H1 (cell line): ENCODE measurements around the gene FGF14. TPM values are rescaled to one million over a fixed set of nuclear protein-coding genes. Genes with fewer than 3 reads are reported as not detected.

Experiments
- CTCF ChIA-PET: fragments of 300-600 bp; sonication (Branson Sonifier 250); formaldehyde crosslinking; loops from one replicate; lab custom pipeline; 2021; ENCODE audit not compliant: partially characterized antibody; lab: Charles Lee
- POLR2A ChIA-PET: fragments of 300-600 bp; sonication (Branson Sonifier 250); formaldehyde crosslinking; loops from one replicate; lab custom pipeline; 2021; ENCODE audit warnings: inconsistent platforms; ENCODE audit not compliant: partially characterized antibody; lab: Charles Lee
- DNase-seq, 2 experiments: peaks; one replicate each; pipeline versions ENCODE4 v3.0.0 to v3.0.0-alpha.2; 2010 to 2022; ENCODE audit warnings: low spot score in 2 of 2, low read depth in 1 of 2, mixed read lengths in 1 of 2
- FAIRE-seq: peaks from 2 replicates; lab custom pipeline; 2011; peaks lifted over from hg19 to GRCh38; lab: Jason Lieb, UNC
- H2AFZ ChIP-seq: 2 replicates; pipeline ENCODE4 v1.8.1; 2012; ENCODE audit warnings: low read length, inconsistent platforms
- H2AK5ac ChIP-seq: 2 replicates; pipeline ENCODE4 v1.6.1; 2013; ENCODE audit warnings: low read depth, low read length
- H2BK120ac ChIP-seq: replicated peaks from 2 replicates; pipeline ENCODE3; 2013; ENCODE audit warnings: low read depth, low read length, inconsistent platforms
- H2BK12ac ChIP-seq: 2 replicates; pipeline ENCODE4 v1.6.1; 2013; ENCODE audit warnings: low read depth, low read length
- H2BK15ac ChIP-seq: 2 replicates; pipeline ENCODE4 v1.6.1; 2013; ENCODE audit warnings: low read length
- H2BK20ac ChIP-seq: 2 replicates; pipeline ENCODE4 v1.6.1; 2013; ENCODE audit warnings: low read length
- H2BK5ac ChIP-seq: 2 replicates; pipeline ENCODE4 v1.6.1; 2013; ENCODE audit warnings: low read depth, low read length
- H3K14ac ChIP-seq: 2 replicates; pipeline ENCODE4 v1.6.1; 2013; ENCODE audit warnings: inconsistent platforms; ENCODE audit not compliant: insufficient read length
- H3K18ac ChIP-seq: 2 replicates; pipeline ENCODE4 v1.6.1; 2013; ENCODE audit warnings: low read length; ENCODE audit errors: extremely low read depth
- H3K23ac ChIP-seq: 2 replicates; pipeline ENCODE4 v1.6.1; 2013; ENCODE audit warnings: inconsistent platforms; ENCODE audit not compliant: insufficient read length
- H3K23me2 ChIP-seq: 2 replicates; pipeline ENCODE4 v1.6.1; 2013; ENCODE audit warnings: low read depth, low read length
- H3K27ac ChIP-seq: 2 replicates; pipeline ENCODE4 v1.6.1; 2011; ENCODE audit warnings: low read depth, low read length, inconsistent platforms
- H3K27me3 ChIP-seq, 4 experiments: replicated peaks in 1 of 4; 1 replicate in 1 of 4; 2 replicates in 3 of 4; pipeline versions ENCODE4 v1.6.1 to v1.8.1; 2011 to 2013; ENCODE audit warnings: low read length in 3 of 4, mild to moderate bottlenecking in 3 of 4, inconsistent platforms in 2 of 4, mixed read lengths in 2 of 4, moderate library complexity in 1 of 4; ENCODE audit not compliant: control insufficient read depth in 3 of 4, insufficient read depth in 3 of 4; ENCODE audit errors: extremely low read depth in 1 of 4
- H3K36me3 ChIP-seq, 4 experiments: 2 replicates each; pipeline versions ENCODE4 v1.6.1 to v1.8.1; 2011 to 2013; ENCODE audit warnings: mild to moderate bottlenecking in 4 of 4, low read length in 3 of 4, moderate library complexity in 2 of 4, control low read depth in 1 of 4, inconsistent platforms in 1 of 4; ENCODE audit not compliant: insufficient read depth in 4 of 4, control insufficient read depth in 2 of 4
- H3K4ac ChIP-seq: replicated peaks from 2 replicates; pipeline ENCODE3; 2013; ENCODE audit warnings: low read length, low read depth, mixed read lengths, inconsistent platforms; ENCODE audit not compliant: insufficient read length
- H3K4me1 ChIP-seq, 4 experiments: replicated peaks in 1 of 4; 1 replicate in 1 of 4; 2 replicates in 3 of 4; pipeline versions ENCODE4 v1.6.1 to v1.8.1; 2011 to 2013; ENCODE audit warnings: low read length in 3 of 4, inconsistent platforms in 2 of 4, mixed read lengths in 1 of 4; ENCODE audit not compliant: insufficient read depth in 4 of 4, control insufficient read depth in 3 of 4
- H3K4me2 ChIP-seq, 2 experiments: 2 replicates each; pipeline versions ENCODE4 v1.6.1 to v1.8.1; 2011 to 2013; ENCODE audit warnings: low read depth in 2 of 2, low read length in 2 of 2, control low read depth in 1 of 2, inconsistent platforms in 1 of 2, mild to moderate bottlenecking in 1 of 2; ENCODE audit not compliant: insufficient read depth in 1 of 2
- H3K4me3 ChIP-seq, 4 experiments: fragments of 200-600, 300-600 bp in 1 of 4; sonication (generic), shearing (Covaris generic), sonication (Bioruptor Twin) in 1 of 4; 2 replicates each; pipeline versions ENCODE4 v1.5.1 to v1.8.1; 2011 to 2016; ENCODE audit warnings: low read length in 4 of 4, low read depth in 3 of 4, control low read depth in 2 of 4, inconsistent platforms in 2 of 4, mild to moderate bottlenecking in 2 of 4, mixed read lengths in 1 of 4, moderate library complexity in 1 of 4; ENCODE audit not compliant: insufficient read depth in 2 of 4; ENCODE audit errors: extremely low read depth in 1 of 4
- H3K56ac ChIP-seq: replicated peaks from 2 replicates; pipeline ENCODE3; 2013; ENCODE audit warnings: low read depth, mild to moderate bottlenecking, mixed read lengths, low read length, inconsistent platforms; ENCODE audit not compliant: insufficient read length
- H3K79me1 ChIP-seq: 2 replicates; pipeline ENCODE4 v1.6.1; 2013; ENCODE audit warnings: low read depth, low read length, control low read depth
- H3K79me2 ChIP-seq, 2 experiments: 2 replicates each; pipeline versions ENCODE4 v1.6.1 to v1.8.1; 2012 to 2013; ENCODE audit warnings: low read length in 2 of 2, mild to moderate bottlenecking in 2 of 2, inconsistent platforms in 1 of 2; ENCODE audit not compliant: insufficient read depth in 2 of 2, control insufficient read depth in 1 of 2
- H3K9ac ChIP-seq, 4 experiments: replicated peaks in 1 of 4; 1 replicate in 1 of 4; 2 replicates in 3 of 4; pipeline versions ENCODE4 v1.6.1 to v1.8.1; 2011 to 2013; ENCODE audit warnings: low read depth in 3 of 4, low read length in 3 of 4, control low read depth in 2 of 4, mild to moderate bottlenecking in 2 of 4, moderate library complexity in 2 of 4, inconsistent platforms in 1 of 4; ENCODE audit errors: extremely low read depth in 1 of 4
- H3K9me3 ChIP-seq, 2 experiments: 2 replicates each; pipeline versions ENCODE4 v1.6.1 to v1.8.1; 2012 to 2013; ENCODE audit warnings: mild to moderate bottlenecking in 2 of 2, moderate library complexity in 2 of 2, control low read depth in 1 of 2, inconsistent platforms in 1 of 2, low read depth in 1 of 2, low read length in 1 of 2, mixed read lengths in 1 of 2; ENCODE audit not compliant: insufficient read depth in 2 of 2
- H4K20me1 ChIP-seq, 2 experiments: replicated peaks in 1 of 2; 2 replicates each; pipeline versions ENCODE3 to v1.8.1; 2011 to 2013; ENCODE audit warnings: inconsistent platforms in 2 of 2, low read length in 2 of 2, mild to moderate bottlenecking in 1 of 2; ENCODE audit not compliant: insufficient read depth in 2 of 2, control insufficient read depth in 1 of 2
- H4K5ac ChIP-seq: 2 replicates; pipeline ENCODE4 v1.6.1; 2013; ENCODE audit warnings: low read length, low read depth, mixed read lengths, inconsistent platforms; ENCODE audit not compliant: insufficient read length
- H4K8ac ChIP-seq: 2 replicates; pipeline ENCODE4 v1.8.0; 2013; ENCODE audit warnings: mild to moderate bottlenecking, moderate library complexity, low read length, inconsistent platforms; ENCODE audit not compliant: insufficient read depth; ENCODE audit errors: extremely low read depth
- H4K91ac ChIP-seq: replicated peaks from 2 replicates; pipeline ENCODE3; 2013; ENCODE audit warnings: low read length, mixed read lengths, inconsistent platforms; ENCODE audit not compliant: insufficient read length
- BRCA1 ChIP-seq: IDR thresholded peaks from 2 replicates; pipeline ENCODE4 v1.6.1; 2012; ENCODE audit warnings: low read depth, low read length, improper control_type of control experiment
- CBX5 ChIP-seq: fragments of 300-800, 300-1000 bp; sonication (generic); IDR thresholded peaks from 2 replicates; pipeline ENCODE4 v1.7.1; 2016; ENCODE audit warnings: antibody characterized with exemption, low read length, low read depth
- GABPA ChIP-seq: IDR thresholded peaks from 2 replicates; pipeline ENCODE4 v1.6.1; 2011; ENCODE audit warnings: mild to moderate bottlenecking, low read length, moderate library complexity, borderline replicate concordance; ENCODE audit not compliant: insufficient read depth
- JUND ChIP-seq: IDR thresholded peaks from 2 replicates; pipeline ENCODE4 v1.6.1; 2011; ENCODE audit warnings: mild to moderate bottlenecking, improper control_type of control experiment, low read length
- KDM1A ChIP-seq: fragments of 200-600, 300-600 bp; sonication (generic); IDR thresholded peaks from 2 replicates; pipeline ENCODE4 v1.7.1; 2016; ENCODE audit warnings: mild to moderate bottlenecking, low read length, borderline replicate concordance
- NANOG ChIP-seq: IDR thresholded peaks from 2 replicates; pipeline ENCODE4 v1.6.1; 2011; ENCODE audit warnings: low read length, low read depth, mild to moderate bottlenecking, inconsistent platforms; ENCODE audit not compliant: insufficient read depth, poor library complexity, severe bottlenecking
- PHF8 ChIP-seq: fragments of 200-600 bp; sonication (generic); conservative IDR thresholded peaks from 2 replicates; pipeline ENCODE4 v1.7.1; 2012; ENCODE audit warnings: low read depth, mild to moderate bottlenecking, inconsistent platforms, low read length, moderate library complexity
- RBBP5 ChIP-seq: IDR thresholded peaks from 2 replicates; pipeline ENCODE4 v1.7.1; 2012; ENCODE audit warnings: low read depth, mild to moderate bottlenecking, inconsistent platforms, low read length, moderate library complexity, borderline replicate concordance
- SAP30 ChIP-seq: fragments of 300-600 bp; sonication (generic); IDR thresholded peaks from 2 replicates; pipeline ENCODE4 v1.7.1; 2012; ENCODE audit warnings: low read length, moderate library complexity, mild to moderate bottlenecking, inconsistent platforms; ENCODE audit not compliant: insufficient read depth, insufficient replicate concordance
- SIRT6 ChIP-seq: IDR thresholded peaks from one replicate; pipeline ENCODE4 v1.7.1; 2012; ENCODE audit warnings: low read length, inconsistent platforms
- SUZ12 ChIP-seq: fragments of 200-600 bp; sonication (generic); IDR thresholded peaks from 2 replicates; pipeline ENCODE4 v1.6.1; 2012; ENCODE audit warnings: mild to moderate bottlenecking, inconsistent platforms, low read length, moderate library complexity, mixed read lengths
- TAF1 ChIP-seq: IDR thresholded peaks from 2 replicates; pipeline ENCODE4 v1.6.1; 2011; ENCODE audit warnings: mild to moderate bottlenecking, low read depth, low read length
- TCF12 ChIP-seq: IDR thresholded peaks from 2 replicates; pipeline ENCODE4 v1.6.1; 2011; ENCODE audit warnings: low read depth, mild to moderate bottlenecking, low read length
- TEAD4 ChIP-seq: IDR thresholded peaks from 2 replicates; pipeline ENCODE4 v1.6.1; 2012; ENCODE audit warnings: low read depth, low read length, inconsistent platforms, mixed read lengths
- WGBS, 2 experiments: shearing (Covaris generic) in 1 of 2; methylation state at CpG; one replicate each; pipeline versions ENCODE4 v1.1.6 to v1.1.7; 2013 to 2015; ENCODE audit warnings: low lambda C conversion rate in 2 of 2, mixed read lengths in 2 of 2, inconsistent platforms in 1 of 2, low coverage in 1 of 2, missing lambda C conversion rate in 1 of 2; ENCODE audit not compliant: insufficient replicate concordance in 2 of 2, insufficient coverage in 1 of 2, insufficient read length in 1 of 2; ENCODE audit errors: extremely low coverage in 1 of 2, missing lambda C conversion rate in 1 of 2; 5-methylcytosine and 5-hydroxymethylcytosine counted together
- polyA plus RNA-seq, 7 experiments: library from polyadenylated mRNA; depleted of rRNA in 3 of 7; stranded (reverse) in 5 of 7; unstranded in 2 of 7; fragments of >200 nt in 5 of 7; fragments of 200-250 nt in 2 of 7; gene quantifications; 1 replicate in 5 of 7; 2 replicates in 1 of 7; 4 replicates in 1 of 7; pipeline versions ENCODE4 v1.2.1 to v1.2.3, GENCODE V29; 2011 to 2013; ENCODE audit warnings: missing spikeins in 2 of 7, mixed read lengths in 2 of 7
- total RNA-seq: library from RNA; stranded (reverse); fragmentation: NEBNext Ultra II Directional; extraction: Animal tissue kit (Norgen Biotek cat#: 25700); gene quantifications from 2 replicates; pipeline ENCODE4 v1.2.1, GENCODE V29; 2021
- TF ChIP-seq, protein P1 (sequence below): IDR thresholded peaks from 2 replicates; pipeline ENCODE4 v1.6.1; 2011; ENCODE audit warnings: low read depth, mild to moderate bottlenecking, low read length; ENCODE audit not compliant: insufficient read depth

Gene FGF14
- total and polyA plus RNA-seq, 2 of the 8 experiments (the other 6 are each of a cell fraction or from before 2014, with no cell fraction given), result 0.05 to 0.58 TPM

- Histone ChIP-seq H3K56ac (no peak overlapping the region), H3K27ac (no peak overlapping the region), H3K9me3 (no peaks in the 10 kb centered on the region), H3K14ac (no peak overlapping the region), H3K23me2 (no peaks in the 10 kb centered on the region), H3K27me3 (no peaks in the 10 kb centered on the region), H4K20me1 (no peaks in the 10 kb centered on the region), H3K4me2 (no peak overlapping the region), H2AK5ac (no peak overlapping the region), H3K9ac (no peak overlapping the region), H3K4ac (no peak overlapping the region), H3K4me1 (no peaks in the 10 kb centered on the region; a peak in 1 of 7 replicates), H3K18ac (no peak overlapping the region), H3K23ac (no peak overlapping the region), H4K8ac (no peak overlapping the region), H3K36me3 (no peaks in the 10 kb centered on the region), H2AFZ (no peak overlapping the region), H3K79me1 (no peaks in the 10 kb centered on the region), H2BK20ac (no peak overlapping the region), H2BK120ac (no peak overlapping the region), H4K91ac (no peak overlapping the region), H2BK15ac (no peak overlapping the region), H2BK5ac (no peak overlapping the region), H2BK12ac (no peak overlapping the region), H3K79me2 (no peaks in the 10 kb centered on the region), H4K5ac (no peak overlapping the region), H3K4me3 (no peak overlapping the region)
- 81% methylated on average over 1 of the region's 1 CpG; no CpG with 5 or more reads in 1 of the 2 experiments for WGBS, 2 experiments
- DNase-seq, result no peak
- ChIA-PET CTCF (interaction anchor here (0.6 to 1.8 kb wide), 14 partner anchors 9 to 575 kb away, joined by 3 to 9 read pairs (median 4); no protein-coding TSS in a partner anchor), POLR2A (no interaction called here)
- FAIRE-seq, result no peak
- TF ChIP-seq GABPA, result no peak
- TF ChIP-seq TCF12, result no peak
- no peak for TF ChIP-seq TAF1
- no peak for TF ChIP-seq SAP30
- no peak for TF ChIP-seq CBX5
- TF ChIP-seq SIRT6, result no peak
- no peak for TF ChIP-seq TEAD4
- no peak for TF ChIP-seq NANOG
- TF ChIP-seq, protein P1, sequence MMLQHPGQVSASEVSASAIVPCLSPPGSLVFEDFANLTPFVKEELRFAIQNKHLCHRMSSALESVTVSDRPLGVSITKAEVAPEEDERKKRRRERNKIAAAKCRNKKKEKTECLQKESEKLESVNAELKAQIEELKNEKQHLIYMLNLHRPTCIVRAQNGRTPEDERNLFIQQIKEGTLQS, result no peak
- no peak for TF ChIP-seq RBBP5
- TF ChIP-seq SUZ12, result no peak
- no peak for TF ChIP-seq PHF8
- no peak for TF ChIP-seq BRCA1
- TF ChIP-seq JUND, result no peak
- TF ChIP-seq KDM1A, result no peak
Measured at GRCh38 chr13:102142473-102142826, 259.4 kb downstream of the FGF14 start.
